DND-41 (cell line): Measurements from ENCODE around the gene AGMO.

Experiments
- ATAC-seq: fragments of 200-7000 bp; cut with Tn5 transposase; 3 replicates; pipeline ENCODE4 v1.9.1; 2021; ENCODE audit warnings: low read depth; ENCODE audit not compliant: insufficient read depth
- DNase-seq: peaks from one replicate; pipeline ENCODE4 v3.0.0-alpha.2; 2020
- H2AFZ ChIP-seq: 2 replicates; pipeline ENCODE4 v1.6.0; 2012; ENCODE audit warnings: low read depth, low read length
- H3K27ac ChIP-seq: 2 replicates; pipeline ENCODE4 v1.5.1; 2012; ENCODE audit warnings: low read length, inconsistent platforms
- H3K27me3 ChIP-seq: fragments of 200-600 bp; sonication (generic); 2 replicates; pipeline ENCODE4 v1.6.0; 2012; ENCODE audit warnings: low read length, mild to moderate bottlenecking, inconsistent platforms; ENCODE audit not compliant: insufficient read depth, poor library complexity
- H3K36me3 ChIP-seq: 2 replicates; pipeline ENCODE4 v1.5.1; 2012; ENCODE audit warnings: low read length, inconsistent platforms; ENCODE audit not compliant: insufficient read depth
- H3K4me1 ChIP-seq: 2 replicates; pipeline ENCODE4 v1.5.1; 2012; ENCODE audit warnings: mild to moderate bottlenecking, low read length; ENCODE audit not compliant: insufficient read depth
- H3K4me2 ChIP-seq: 2 replicates; pipeline ENCODE4 v1.6.0; 2012; ENCODE audit warnings: mild to moderate bottlenecking, moderate library complexity, low read length, inconsistent platforms; ENCODE audit not compliant: insufficient read depth
- H3K4me3 ChIP-seq, 2 experiments: fragments of 200-600 bp in 1 of 2; shearing (Covaris generic) in 1 of 2; 2 replicates each; pipeline ENCODE4 v1.5.1; 2012 to 2016; ENCODE audit warnings: inconsistent platforms in 2 of 2, low read length in 2 of 2, mild to moderate bottlenecking in 2 of 2, low read depth in 1 of 2, moderate library complexity in 1 of 2
- H3K79me2 ChIP-seq: 2 replicates; pipeline ENCODE4 v1.6.0; 2012; ENCODE audit warnings: low read length, inconsistent platforms; ENCODE audit not compliant: insufficient read depth
- H3K9ac ChIP-seq: 2 replicates; pipeline ENCODE4 v1.6.0; 2012; ENCODE audit warnings: low read depth, mild to moderate bottlenecking, inconsistent platforms, low read length, moderate library complexity
- H3K9me3 ChIP-seq: 2 replicates; pipeline ENCODE4 v1.5.1; 2012; ENCODE audit warnings: low read length, moderate library complexity, mild to moderate bottlenecking, inconsistent platforms; ENCODE audit not compliant: insufficient read depth, severe bottlenecking
- H4K20me1 ChIP-seq: 2 replicates; pipeline ENCODE4 v1.6.0; 2012; ENCODE audit warnings: low read length; ENCODE audit not compliant: insufficient read depth
- CTCF ChIP-seq: IDR thresholded peaks from 2 replicates; pipeline ENCODE4 v1.5.1; 2012; ENCODE audit warnings: borderline replicate concordance, low read length, moderate library complexity, mild to moderate bottlenecking; ENCODE audit not compliant: poor library complexity, severe bottlenecking; ENCODE audit errors: extremely low read depth
- EZH2 ChIP-seq: IDR thresholded peaks from 3 replicates; pipeline ENCODE4 v1.6.1; 2012; ENCODE audit warnings: borderline replicate concordance, low read depth, mild to moderate bottlenecking, moderate library complexity, low read length, inconsistent platforms; ENCODE audit not compliant: severe bottlenecking

Gene AGMO

GRCh38 chr7:15440482-15440881 lies 121.3 kb downstream of the AGMO start:
- H3K27me3 ChIP-seq, result no peaks in the 10 kb centered on the region
- H3K4me2 ChIP-seq, result no peak overlapping the region
- peaks cover 3% of the 10 kb centered on the region for H3K9me3 ChIP-seq
- H4K20me1 ChIP-seq, result no peaks in the 10 kb centered on the region
- no peak overlapping the region for H3K9ac ChIP-seq
- no peaks in the 10 kb centered on the region for H3K4me1 ChIP-seq
- TF ChIP-seq CTCF (no peak), EZH2 (no peak)
- no peaks in the 10 kb centered on the region for H3K36me3 ChIP-seq
- H2AFZ ChIP-seq, result no peak overlapping the region
- no peaks in the 10 kb centered on the region for H3K79me2 ChIP-seq
- H3K27ac ChIP-seq, result no peak overlapping the region
- ATAC-seq, result no peak
- H3K4me3 ChIP-seq, result no peak overlapping the region
- DNase-seq, result no peak

GRCh38 chr7:15439853-15440252 lies 122.0 kb downstream of the AGMO start:
- Histone ChIP-seq H3K27ac (no peak overlapping the region), H3K79me2 (no peaks in the 10 kb centered on the region), H3K9me3 (peaks cover 3% of the 10 kb centered on the region), H4K20me1 (no peaks in the 10 kb centered on the region), H3K36me3 (no peaks in the 10 kb centered on the region), H3K4me3 (no peak overlapping the region), H3K27me3 (no peaks in the 10 kb centered on the region), H2AFZ (no peak overlapping the region), H3K9ac (no peak overlapping the region), H3K4me1 (no peaks in the 10 kb centered on the region), H3K4me2 (no peak overlapping the region)
- no peak for ATAC-seq
- no peak for DNase-seq
- TF ChIP-seq EZH2, result no peak
- TF ChIP-seq CTCF, result no peak

GRCh38 chr7:15433151-15433550 lies 128.7 kb downstream of the AGMO start:
- H3K36me3 ChIP-seq, result no peaks in the 10 kb centered on the region
- H3K4me1 ChIP-seq, result no peaks in the 10 kb centered on the region
- no peak overlapping the region for H3K4me3 ChIP-seq
- no peaks in the 10 kb centered on the region for H3K79me2 ChIP-seq
- ATAC-seq (no peak), DNase-seq (no peak)
- H3K27me3 ChIP-seq, result no peaks in the 10 kb centered on the region
- TF ChIP-seq EZH2 (no peak), CTCF (no peak)
- no peak overlapping the region for H2AFZ ChIP-seq
- H3K27ac ChIP-seq, result no peak overlapping the region
- no peak overlapping the region for H3K4me2 ChIP-seq
- no peaks in the 10 kb centered on the region for H4K20me1 ChIP-seq
- no peaks in the 10 kb centered on the region for H3K9me3 ChIP-seq
- H3K9ac ChIP-seq, result no peak overlapping the region

GRCh38 chr7:15430911-15431310 lies 130.9 kb downstream of the AGMO start:
- Histone ChIP-seq H3K27me3 (no peaks in the 10 kb centered on the region), H3K4me3 (no peak overlapping the region), H3K4me2 (no peak overlapping the region), H3K4me1 (no peaks in the 10 kb centered on the region), H3K9ac (no peak overlapping the region), H3K36me3 (no peaks in the 10 kb centered on the region), H2AFZ (no peak overlapping the region), H3K27ac (no peak overlapping the region), H4K20me1 (no peaks in the 10 kb centered on the region), H3K9me3 (no peaks in the 10 kb centered on the region), H3K79me2 (no peaks in the 10 kb centered on the region)
- TF ChIP-seq CTCF (no peak), EZH2 (no peak)
- ATAC-seq (no peak), DNase-seq (no peak)
